ENCODE data around the gene WNT3A. TPM values are rescaled to one million over a fixed set of nuclear protein-coding genes. Genes with fewer than 3 reads are reported as not detected.

Gene WNT3A
- polyA plus RNA-seq, 1 of the 3 experiments (the other 2 are of a cell fraction), result not detected

DNA sequence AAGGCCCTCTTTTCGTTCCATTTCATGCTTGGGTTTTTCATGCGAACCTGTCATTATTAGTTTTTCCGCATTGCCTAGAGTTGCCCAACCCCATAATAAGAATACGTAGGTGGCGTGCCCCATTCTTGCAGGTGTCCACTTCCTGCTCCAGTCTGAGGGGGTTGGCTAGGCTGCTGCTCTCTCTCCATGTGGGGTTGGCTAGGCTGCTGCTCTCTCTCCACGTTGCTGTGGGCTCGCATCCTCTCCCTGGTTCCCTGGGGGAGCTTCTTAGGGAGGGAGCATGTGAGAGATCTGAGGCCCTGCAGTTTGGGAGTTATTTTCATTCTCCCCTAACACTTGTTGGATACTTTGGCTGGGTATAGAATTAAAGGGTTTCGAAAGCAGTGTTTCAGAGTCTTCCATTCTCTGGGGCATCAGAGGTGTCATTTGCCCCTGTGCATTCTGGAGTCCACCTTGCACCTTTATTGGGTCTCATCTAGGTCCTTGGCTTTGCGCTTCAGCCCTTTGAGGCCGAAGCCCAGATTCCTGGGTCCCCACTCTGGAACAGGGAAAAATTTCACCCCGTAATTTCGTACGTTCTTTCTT lies 87.7 kb downstream of the WNT3A start:
- peaks cover 100% of the 10 kb centered on the region for H4K20me1 ChIP-seq (ENCODE audit: insufficient read depth)
- H3K27ac ChIP-seq (ENCODE audit: low read depth in 2 of 2, low read length in 1 of 2), result no peak overlapping the region
- TF ChIP-seq ZBTB33 (IDR thresholded peaks at IDR 0.05; ENCODE audit: borderline replicate concordance, low read depth) (no peak), CHD2 (IDR thresholded peaks at IDR 0.05; ENCODE audit: low read length, partially characterized antibody) (no peak), RAD21 (IDR thresholded peaks at IDR 0.05; ENCODE audit: low read length) (no peak), TAF1 (IDR thresholded peaks at IDR 0.05; ENCODE audit: borderline replicate concordance, low read depth, low read length) (no peak)
- H3K79me2 ChIP-seq (ENCODE audit: insufficient read depth), result peaks cover 100% of the 10 kb centered on the region
- no peak overlapping the region for H3K4me3 ChIP-seq (ENCODE audit: low read depth in 2 of 2, low read length in 1 of 2)
- 92% methylated on average over 13 of the region's 13 CpGs for WGBS (ENCODE audit: low lambda C conversion rate)
- H3F3A ChIP-seq (replicated peaks; ENCODE audit: insufficient read depth), result peaks cover 10% of the 10 kb centered on the region
- H3K36me3 ChIP-seq (replicated peaks in 1 of 2; ENCODE audit: control insufficient read depth in 1 of 2, insufficient read depth in 2 of 2, low read length in 1 of 2), result peaks cover 46 to 55% of the 10 kb centered on the region in 2 experiments
- ChIA-PET CTCF (interaction anchor here (0.6 kb wide), 1 partner anchor 106 kb away, joined by 3 read pairs; no protein-coding TSS in a partner anchor), POLR2A (interaction anchor here (0.6 kb wide), 1 partner anchor 13 kb away, joined by 4 read pairs; no protein-coding TSS in a partner anchor)
- peak; percentile 10 for DNase-seq
- H2AFZ ChIP-seq (ENCODE audit: low read depth), result no peak overlapping the region
- H3K9me3 ChIP-seq, result no peaks in the 10 kb centered on the region
- no peaks in the 10 kb centered on the region for H3K27me3 ChIP-seq (ENCODE audit: insufficient read depth)
- H3K4me1 ChIP-seq (ENCODE audit: control insufficient read depth in 1 of 2, insufficient read depth in 2 of 2, low read depth in 1 of 2, low read length in 1 of 2), result no peaks in the 10 kb centered on the region; a peak in 2 of 4 replicates
- no peak overlapping the region for H3K9ac ChIP-seq
- no peaks in the 10 kb centered on the region for H3K9me2 ChIP-seq
- no peak overlapping the region for H3K4me2 ChIP-seq

DNA sequence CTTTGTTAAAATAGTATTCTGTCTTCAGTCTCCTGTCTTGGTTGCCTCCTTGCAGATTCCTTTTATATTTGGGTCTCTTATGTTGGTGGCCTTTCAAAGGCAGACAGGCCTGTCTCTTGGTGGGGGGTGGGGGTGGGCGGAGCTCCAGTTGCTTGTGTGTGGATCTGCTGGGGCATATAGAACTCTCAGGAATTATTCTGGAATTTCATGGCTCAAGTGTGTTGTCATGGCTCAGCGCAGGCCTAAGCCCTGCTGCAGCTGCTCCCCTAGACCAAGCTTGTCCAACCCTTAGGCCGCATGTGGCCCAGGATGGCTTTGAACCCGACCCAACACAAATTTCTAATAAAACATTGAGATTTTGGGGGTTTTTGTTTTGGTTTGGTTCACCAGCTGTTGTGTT lies 88.4 kb downstream of the WNT3A start:
- H3F3A ChIP-seq (replicated peaks; ENCODE audit: insufficient read depth), result peaks cover 16% of the 10 kb centered on the region
- 72% methylated on average over 4 of the region's 4 CpGs for WGBS (ENCODE audit: low lambda C conversion rate)
- H4K20me1 ChIP-seq (ENCODE audit: insufficient read depth), result peaks cover 100% of the 10 kb centered on the region
- H3K79me2 ChIP-seq (ENCODE audit: insufficient read depth), result peaks cover 100% of the 10 kb centered on the region
- no peak overlapping the region for H3K9ac ChIP-seq
- TF ChIP-seq NFIC (IDR thresholded peaks at IDR 0.05; ENCODE audit: borderline replicate concordance), result no peak
- no peak for TF ChIP-seq GATA2 (CRISPR knock-in tag; IDR thresholded peaks at IDR 0.05)
- TF ChIP-seq, protein P1, sequence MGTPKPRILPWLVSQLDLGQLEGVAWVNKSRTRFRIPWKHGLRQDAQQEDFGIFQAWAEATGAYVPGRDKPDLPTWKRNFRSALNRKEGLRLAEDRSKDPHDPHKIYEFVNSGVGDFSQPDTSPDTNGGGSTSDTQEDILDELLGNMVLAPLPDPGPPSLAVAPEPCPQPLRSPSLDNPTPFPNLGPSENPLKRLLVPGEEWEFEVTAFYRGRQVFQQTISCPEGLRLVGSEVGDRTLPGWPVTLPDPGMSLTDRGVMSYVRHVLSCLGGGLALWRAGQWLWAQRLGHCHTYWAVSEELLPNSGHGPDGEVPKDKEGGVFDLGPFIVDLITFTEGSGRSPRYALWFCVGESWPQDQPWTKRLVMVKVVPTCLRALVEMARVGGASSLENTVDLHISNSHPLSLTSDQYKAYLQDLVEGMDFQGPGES (IDR thresholded peaks at IDR 0.05; ENCODE audit: low read depth, low read length), result no peak
- TF ChIP-seq, protein P2, sequence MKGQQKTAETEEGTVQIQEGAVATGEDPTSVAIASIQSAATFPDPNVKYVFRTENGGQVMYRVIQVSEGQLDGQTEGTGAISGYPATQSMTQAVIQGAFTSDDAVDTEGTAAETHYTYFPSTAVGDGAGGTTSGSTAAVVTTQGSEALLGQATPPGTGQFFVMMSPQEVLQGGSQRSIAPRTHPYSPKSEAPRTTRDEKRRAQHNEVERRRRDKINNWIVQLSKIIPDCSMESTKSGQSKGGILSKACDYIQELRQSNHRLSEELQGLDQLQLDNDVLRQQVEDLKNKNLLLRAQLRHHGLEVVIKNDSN (IDR thresholded peaks at IDR 0.05; ENCODE audit: borderline replicate concordance, low read depth), result no peak
- H3K4me3 ChIP-seq (ENCODE audit: low read depth in 2 of 2, low read length in 1 of 2), result no peak overlapping the region
- no peaks in the 10 kb centered on the region for H3K27me3 ChIP-seq (ENCODE audit: insufficient read depth)
- DNase-seq, result peak; percentile 8
- no peak overlapping the region for H3K4me2 ChIP-seq
- H3K27ac ChIP-seq (ENCODE audit: low read depth in 2 of 2, low read length in 1 of 2), result no peak overlapping the region
- H3K36me3 ChIP-seq (replicated peaks in 1 of 2; ENCODE audit: control insufficient read depth in 1 of 2, insufficient read depth in 2 of 2, low read length in 1 of 2), result peaks cover 52 to 57% of the 10 kb centered on the region in 2 experiments
- no peaks in the 10 kb centered on the region for H3K9me2 ChIP-seq
- H3K9me3 ChIP-seq, result no peaks in the 10 kb centered on the region
- CTCF ChIA-PET, result no interaction called here
- H2AFZ ChIP-seq (ENCODE audit: low read depth), result no peak overlapping the region
- no peaks in the 10 kb centered on the region; a peak in 2 of 4 replicates for H3K4me1 ChIP-seq (ENCODE audit: control insufficient read depth in 1 of 2, insufficient read depth in 2 of 2, low read depth in 1 of 2, low read length in 1 of 2)
- POLR2A ChIA-PET, result interaction anchor here (0.6 kb wide), 1 partner anchor 12 kb away, joined by 4 read pairs; no protein-coding TSS in a partner anchor

Measured in SK-N-SH (cell line).